Stimulated activated CD4-positive, alpha-beta T cell treated with anti-CD3 and anti-CD28 coated beads, Interleukin-2, amount 100 ng/mL, for 48 hours (primary cell): Measurements from ENCODE around the gene RNF212B.

Source experiments
- DNase-seq, 2 donors: peaks; one replicate each; pipeline ENCODE4 v3.0.0-alpha.2; 2020

Gene RNF212B

GRCh38 chr14:23297611-23298277 lies 60.0 kb downstream of the RNF212B start:
- no peak for DNase-seq

GRCh38 chr14:23299211-23299957 lies 61.6 kb downstream of the RNF212B start:
- no peak for DNase-seq

- no peak for DNase-seq
Measured at GRCh38 chr14:23299986-23300686, 62.4 kb downstream of the RNF212B start.

GRCh38 chr14:23300687-23301223 lies 63.0 kb downstream of the RNF212B start:
- no peak for DNase-seq

GRCh38 chr14:23301288-23301968 lies 63.7 kb downstream of the RNF212B start:
- peak; percentile 96 to 97 for DNase-seq

GRCh38 chr14:23301969-23302289 lies 64.2 kb downstream of the RNF212B start:
- DNase-seq = no peak

- DNase-seq = peak; percentile 70 to 80
Measured at GRCh38 chr14:23302290-23303225, 64.8 kb downstream of the RNF212B start, which contains the start of gene PPP1R3E. Gene PPP1R3E, minus strand, starts transcription at chr14:23302859. Its CDS starts 283 bp downstream, at chr14:23302576.

- no peak for DNase-seq
Measured at GRCh38 chr14:23306412-23307145, 68.8 kb downstream of the RNF212B start, which contains the start of gene BCL2L2. Gene BCL2L2, plus strand, starts transcription at chr14:23306833. Its CDS starts 935 bp downstream, at chr14:23307768.

GRCh38 chr14:23307146-23307530 lies 69.4 kb downstream of the RNF212B start:
- no peak for DNase-seq

- DNase-seq = no peak
Measured at GRCh38 chr14:23307687-23308644, 70.2 kb downstream of the RNF212B start.

GRCh38 chr14:23308721-23309445 lies 71.1 kb downstream of the RNF212B start:
- no peak for DNase-seq

- no peak for DNase-seq
Measured at GRCh38 chr14:23310546-23310945, 72.8 kb downstream of the RNF212B start.

- no peak for DNase-seq
Measured at GRCh38 chr14:23316300-23316699, 78.6 kb downstream of the RNF212B start.

GRCh38 chr14:23319746-23320583 lies 82.2 kb downstream of the RNF212B start:
- no peak for DNase-seq

GRCh38 chr14:23320584-23321571 lies 83.1 kb downstream of the RNF212B start, which contains the start of gene PABPN1:
Gene PABPN1, plus strand, starts transcription at chr14:23321457. Its CDS starts 13 bp downstream, at chr14:23321470.
- DNase-seq = peak; percentile 89 to 94
